Chondrocyte (in vitro differentiated cells): Measurements from ENCODE around the gene DHRSX. TPM values are rescaled to one million over a fixed set of nuclear protein-coding genes. Genes with fewer than 3 reads are reported as not detected.
A peak's percentile ranks its signal among the peaks of the same experiment; 100 is the strongest.

Source experiments
- DNase-seq: peaks from one replicate; pipeline ENCODE4 v3.0.0; 2021; ENCODE audit warnings: mixed read lengths, low spot score
- H3K27ac Mint-ChIP-seq: one replicate; pipeline ENCODE4 v1.8.0; 2021; ENCODE audit warnings: mild to moderate bottlenecking, moderate library complexity, mixed read lengths; ENCODE audit not compliant: unreplicated experiment
- H3K27me3 Mint-ChIP-seq: 2 replicates; pipeline ENCODE4 v1.8.0; 2021; ENCODE audit warnings: low read depth, mixed read lengths
- H3K36me3 Mint-ChIP-seq: 2 replicates; pipeline ENCODE4 v1.8.0; 2021; ENCODE audit warnings: low read depth, mixed read lengths
- H3K4me1 Mint-ChIP-seq: 2 replicates; pipeline ENCODE4 v1.8.0; 2021; ENCODE audit warnings: low read depth, mild to moderate bottlenecking, mixed read lengths
- H3K4me3 Mint-ChIP-seq: one replicate; pipeline ENCODE4 v1.8.0; 2021; ENCODE audit warnings: mild to moderate bottlenecking, moderate library complexity, mixed read lengths; ENCODE audit not compliant: unreplicated experiment
- H3K9me3 Mint-ChIP-seq: 2 replicates; pipeline ENCODE4 v1.8.0; 2021; ENCODE audit warnings: low read depth, mixed read lengths
- CTCF ChIP-seq: fragments of 200-600 bp; sonication (generic); IDR thresholded peaks from 2 replicates; pipeline ENCODE4 v1.5.0; 2021; ENCODE audit warnings: antibody characterized with exemption, mild to moderate bottlenecking, moderate library complexity
- total RNA-seq: library from RNA; stranded (reverse); gene quantifications from 3 replicates; pipeline ENCODE4 v1.2.1, GENCODE V29; 2021

DHRSX gene
- total RNA-seq, 1 donor from 2014 or later, result 35.2 TPM

- Mint-ChIP-seq H3K9me3 (no peaks in the 10 kb centered on the region), H3K36me3 (no peaks in the 10 kb centered on the region), H3K27me3 (no peaks in the 10 kb centered on the region), H3K27ac (peak overlapping the region; percentile 45), H3K4me1 (peaks cover 30% of the 10 kb centered on the region), H3K4me3 (peak overlapping the region; percentile 49)
- no peak for TF ChIP-seq CTCF
- no peak for DNase-seq
Observed at GRCh38 chrX:2501559-2502102, 855 bp upstream of the DHRSX start.

GRCh38 chrX:2500091-2500802 lies 529 bp downstream of the DHRSX start:
- Mint-ChIP-seq H3K27ac (peak overlapping the region; percentile 49), H3K36me3 (no peaks in the 10 kb centered on the region), H3K9me3 (no peaks in the 10 kb centered on the region), H3K27me3 (no peaks in the 10 kb centered on the region), H3K4me3 (peak overlapping the region; percentile 70), H3K4me1 (peaks cover 30% of the 10 kb centered on the region)
- DNase-seq, result no peak
- TF ChIP-seq CTCF, result peak; percentile 60

GRCh38 chrX:2499507-2499906 lies 1.3 kb downstream of the DHRSX start:
- no peaks in the 10 kb centered on the region for H3K9me3 Mint-ChIP-seq

GRCh38 chrX:2498781-2499302 lies 1.9 kb downstream of the DHRSX start:
- Mint-ChIP-seq H3K36me3 (no peaks in the 10 kb centered on the region), H3K27me3 (no peaks in the 10 kb centered on the region), H3K4me3 (peak overlapping the region; percentile 70), H3K4me1 (peaks cover 30% of the 10 kb centered on the region), H3K9me3 (no peaks in the 10 kb centered on the region), H3K27ac (peak overlapping the region; percentile 85)
- DNase-seq, result no peak
- no peak for TF ChIP-seq CTCF

More at GRCh38 chrX:2499507-2499906, 1.3 kb downstream of the DHRSX start:
- H3K4me3 Mint-ChIP-seq, result peak overlapping the region; percentile 70
- no peak for TF ChIP-seq CTCF
- peak overlapping the region; percentile 85 for H3K27ac Mint-ChIP-seq
- no peaks in the 10 kb centered on the region for H3K36me3 Mint-ChIP-seq
- no peaks in the 10 kb centered on the region for H3K27me3 Mint-ChIP-seq
- DNase-seq, result no peak
- H3K4me1 Mint-ChIP-seq, result peaks cover 30% of the 10 kb centered on the region

- H3K36me3 Mint-ChIP-seq, result no peaks in the 10 kb centered on the region
- no peak for TF ChIP-seq CTCF
- peak overlapping the region; percentile 85 for H3K27ac Mint-ChIP-seq
- peak overlapping the region; percentile 70 for H3K4me3 Mint-ChIP-seq
- no peak for DNase-seq
- H3K4me1 Mint-ChIP-seq, result peaks cover 30% of the 10 kb centered on the region
- no peaks in the 10 kb centered on the region for H3K9me3 Mint-ChIP-seq
- H3K27me3 Mint-ChIP-seq, result no peaks in the 10 kb centered on the region
Observed at GRCh38 chrX:2497961-2498780, 2.6 kb downstream of the DHRSX start.
